GM19468 (cell line): ENCODE results near the gene PPIH.
A peak's percentile ranks its signal among the peaks of the same experiment; 100 is the strongest.
"Not testable (repeated sequence)": the region's sequence is repeated elsewhere in the genome, so short reads cannot be mapped to it uniquely, and the experiment has no call there.

Source experiments
- ATAC-seq: cut with Tn5 transposase; IDR thresholded peaks from one replicate; pipeline ENCODE4 v1.9.1; 2021; ENCODE audit warnings: mild to moderate bottlenecking, moderate library complexity, moderate number of reproducible peaks; ENCODE audit not compliant: unreplicated experiment; ENCODE audit errors: extremely low read depth

PPIH gene

GRCh38 chr1:42681741-42682483 is 23.7 kb downstream of the PPIH start, which contains the start of gene YBX1:
YBX1 (plus strand) TSS chr1:42682418; CDS start chr1:42682566, 148 bp downstream.
- peak; percentile 84 for ATAC-seq

DNA sequence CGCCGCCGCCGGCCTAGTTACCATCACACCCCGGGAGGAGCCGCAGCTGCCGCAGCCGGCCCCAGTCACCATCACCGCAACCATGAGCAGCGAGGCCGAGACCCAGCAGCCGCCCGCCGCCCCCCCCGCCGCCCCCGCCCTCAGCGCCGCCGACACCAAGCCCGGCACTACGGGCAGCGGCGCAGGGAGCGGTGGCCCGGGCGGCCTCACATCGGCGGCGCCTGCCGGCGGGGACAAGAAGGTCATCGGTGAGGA is 24.2 kb downstream of the PPIH start:
- ATAC-seq, result not testable (repeated sequence)

DNA sequence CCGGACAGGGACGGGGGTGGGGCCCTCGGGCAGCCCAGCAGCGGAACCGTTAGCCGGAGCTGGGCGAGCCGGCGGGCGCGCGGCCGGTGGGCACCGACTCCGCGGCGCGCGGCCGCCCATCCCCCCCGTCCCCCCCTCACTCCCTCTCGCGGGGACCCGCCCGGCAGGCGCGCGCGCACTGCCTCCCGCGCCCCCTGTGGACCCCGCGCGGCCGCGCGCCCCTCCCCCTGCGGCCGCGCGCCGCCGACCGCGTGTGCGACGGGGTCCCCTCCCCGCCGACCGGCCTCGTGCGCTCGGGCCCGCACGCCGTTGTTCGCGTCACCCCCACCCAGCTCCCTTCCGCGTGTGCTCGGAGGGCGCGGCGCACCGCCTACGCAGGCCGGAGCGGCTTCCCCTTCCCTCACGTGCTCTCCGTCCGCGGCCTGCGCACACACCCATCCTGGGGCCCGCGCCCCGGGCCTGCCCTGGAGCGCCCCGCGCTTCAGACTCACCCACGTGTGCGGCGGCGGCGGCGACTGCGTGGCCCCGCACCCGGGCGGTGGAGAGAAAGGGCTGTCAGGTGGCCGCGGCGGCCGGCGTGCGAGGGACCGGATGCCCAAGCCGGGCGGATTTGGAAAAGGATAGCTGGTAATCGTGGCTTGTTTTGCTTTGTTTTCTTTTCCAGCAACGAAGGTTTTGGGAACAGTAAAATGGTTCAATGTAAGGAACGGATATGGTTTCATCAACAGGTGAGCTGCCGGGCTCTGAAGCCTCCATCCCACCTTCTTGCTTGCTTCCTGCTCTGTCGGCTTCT is 24.7 kb downstream of the PPIH start:
- peak; percentile 18 for ATAC-seq

- no peak for ATAC-seq
Measured at GRCh38 chr1:42684139-42684538, 25.9 kb downstream of the PPIH start.

GRCh38 chr1:42686418-42686817 is 28.2 kb downstream of the PPIH start:
- ATAC-seq, result no peak

DNA sequence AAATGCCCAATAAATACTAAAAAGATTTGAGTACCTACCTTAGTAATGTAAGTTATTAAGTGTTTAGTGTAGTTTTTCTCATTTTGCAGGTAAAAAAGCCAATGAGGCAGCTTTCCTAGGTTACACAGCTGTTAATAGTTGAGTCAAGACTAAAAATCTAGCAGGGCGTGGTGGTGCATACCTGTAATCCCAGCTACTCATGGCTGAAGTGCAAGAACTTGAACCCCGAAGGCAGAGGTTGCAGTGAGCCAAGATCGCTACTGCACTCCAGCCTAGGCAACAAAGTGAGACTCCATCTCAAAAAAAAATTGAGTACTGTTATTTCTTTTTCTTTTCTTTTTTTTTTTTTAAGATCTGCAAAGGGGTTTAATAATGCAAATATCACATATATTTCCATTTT is 31.7 kb downstream of the PPIH start:
- no peak for ATAC-seq

- ATAC-seq, result no peak
Measured at GRCh38 chr1:42690477-42691156, 32.4 kb downstream of the PPIH start.

DNA sequence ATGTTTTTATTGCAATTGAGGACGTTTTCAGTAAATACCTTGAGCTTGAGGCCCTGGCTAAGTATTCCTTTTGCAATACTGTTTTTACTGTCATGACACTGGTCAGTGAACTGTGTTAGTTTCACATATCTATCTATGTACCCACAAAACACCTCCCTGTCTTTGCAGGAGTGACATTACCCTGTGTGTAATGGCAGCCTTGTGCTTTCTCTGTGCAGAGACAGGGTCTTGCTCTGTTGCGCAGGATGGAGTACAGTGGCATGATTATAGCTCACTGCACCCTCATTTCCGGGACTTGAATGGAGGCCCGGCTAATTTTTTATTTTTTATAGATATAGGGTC is 32.9 kb downstream of the PPIH start:
- no peak for ATAC-seq

DNA sequence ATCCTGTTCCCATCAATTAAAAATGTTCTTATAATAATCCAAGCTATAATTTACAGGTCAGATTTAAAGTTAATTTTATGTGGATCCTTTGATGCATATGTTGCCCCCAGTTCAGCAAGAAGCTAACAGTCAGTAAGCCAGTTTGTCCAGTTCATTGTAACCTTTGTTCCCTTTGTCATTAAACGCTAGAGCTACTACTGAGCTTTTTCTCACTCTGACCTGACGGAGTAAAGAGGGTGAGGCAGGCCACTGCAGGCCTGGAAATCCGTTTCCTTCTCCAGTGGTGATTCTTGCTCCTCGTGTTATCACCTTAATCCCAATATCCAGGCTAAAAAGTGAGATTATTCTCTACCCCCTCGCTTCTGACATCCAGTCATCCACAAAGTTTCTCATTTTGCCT is 34.2 kb downstream of the PPIH start:
- ATAC-seq, result no peak

GRCh38 chr1:42692911-42693310 is 34.7 kb downstream of the PPIH start:
- ATAC-seq, result no peak

- no peak for ATAC-seq
Measured at GRCh38 chr1:42698081-42698813, 40.0 kb downstream of the PPIH start.

DNA sequence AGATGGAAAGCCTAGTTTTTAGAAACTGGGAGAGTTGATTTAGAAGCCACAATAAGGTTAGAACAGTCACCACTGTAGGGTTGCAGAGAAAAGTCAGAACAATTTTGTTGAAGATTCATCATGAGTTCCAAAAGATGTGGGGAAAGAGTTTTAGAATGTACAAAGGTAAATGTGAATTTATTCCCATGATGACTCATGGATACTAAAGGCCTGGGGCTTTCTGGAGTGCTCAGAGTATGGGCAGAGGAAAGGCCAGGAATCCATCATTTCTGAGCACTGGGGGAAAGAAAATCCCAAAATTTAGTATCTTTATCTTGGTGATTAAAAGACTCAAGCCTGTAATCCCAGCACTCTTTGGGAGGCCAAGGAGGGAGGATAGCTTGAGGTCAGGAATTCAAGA is 41.8 kb downstream of the PPIH start:
- no peak for ATAC-seq

DNA sequence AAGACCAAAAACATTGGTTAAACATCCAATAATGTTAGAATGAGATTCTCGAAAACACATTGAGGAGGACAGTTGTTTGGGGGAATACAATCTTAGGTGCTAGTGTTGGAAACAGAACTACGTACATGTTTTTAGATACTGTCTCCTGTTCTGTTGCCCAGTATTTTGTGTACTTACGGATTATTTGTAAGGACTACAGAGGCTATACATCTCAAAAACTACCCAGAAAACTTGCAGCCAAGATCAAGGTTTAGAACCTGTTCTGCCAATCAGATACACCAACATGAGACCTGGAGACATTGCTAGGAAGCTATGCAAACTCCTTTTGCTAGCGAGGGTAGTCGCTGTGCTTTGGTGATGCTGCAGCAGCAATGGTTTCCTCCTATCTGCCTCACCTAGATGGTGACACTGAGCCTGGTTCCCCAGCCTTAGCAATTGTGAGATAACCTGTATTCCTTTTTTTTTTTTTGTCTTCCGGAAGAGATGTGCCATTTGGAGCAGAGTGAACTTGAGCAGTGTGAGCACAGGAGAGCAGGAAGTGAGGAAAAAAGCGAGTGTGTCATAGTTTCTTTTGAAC is 45.8 kb downstream of the PPIH start:
- no peak for ATAC-seq

- not testable (repeated sequence) for ATAC-seq
Measured at GRCh38 chr1:42712808-42713207, 54.6 kb downstream of the PPIH start.

DNA sequence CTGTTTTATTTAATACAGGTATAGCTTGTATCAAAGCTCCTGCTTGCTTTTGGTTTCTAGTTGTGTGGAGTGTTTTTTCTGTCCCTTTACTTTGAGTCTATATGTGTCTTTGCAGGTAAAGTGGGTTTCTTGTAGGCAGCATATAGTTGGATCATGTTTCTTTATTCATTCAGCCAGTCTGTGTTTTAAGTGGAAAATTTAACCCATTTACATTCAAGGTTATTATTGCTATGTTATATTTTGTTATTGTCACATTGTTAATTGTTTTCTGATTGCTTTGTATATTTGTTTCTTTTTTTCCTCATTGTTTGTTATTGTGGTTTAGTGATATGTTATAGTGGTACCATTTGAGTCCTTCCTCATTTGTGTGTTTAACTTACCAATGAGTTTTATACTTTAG is 55.1 kb downstream of the PPIH start:
- no peak for ATAC-seq

- ATAC-seq, result not testable (repeated sequence)
Measured at GRCh38 chr1:42714441-42714840, 56.2 kb downstream of the PPIH start.

- ATAC-seq, result no peak
Measured at GRCh38 chr1:42720868-42721267, 62.6 kb downstream of the PPIH start.

GRCh38 chr1:42721926-42722325 is 63.7 kb downstream of the PPIH start:
- no peak for ATAC-seq

GRCh38 chr1:42722403-42722802 is 64.2 kb downstream of the PPIH start:
- ATAC-seq, result not testable (repeated sequence)

DNA sequence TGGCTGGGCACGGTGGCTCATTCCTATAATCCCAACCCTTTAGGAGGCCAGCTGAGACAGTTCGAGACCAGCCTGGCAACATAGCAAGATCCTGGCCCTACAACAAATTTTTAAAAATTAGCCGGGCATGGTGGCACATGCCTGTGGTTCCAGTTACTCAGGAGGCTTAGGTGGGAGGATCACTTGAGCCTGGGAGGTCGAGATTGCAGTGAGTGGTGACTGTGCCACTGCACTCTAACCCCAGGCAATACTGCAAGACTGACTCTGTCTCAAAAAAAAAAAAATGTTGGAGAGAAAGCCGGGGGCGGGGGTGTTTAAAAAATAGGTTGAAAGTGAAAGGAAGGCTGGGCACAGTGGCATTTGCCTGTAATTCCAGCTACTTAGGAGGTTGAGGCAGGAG is 65.3 kb downstream of the PPIH start:
- ATAC-seq, result no peak
